K562 (cell line): ENCODE data around the gene KRTAP5-4. TPM values are rescaled to one million over a fixed set of nuclear protein-coding genes. Genes with fewer than 3 reads are reported as not detected.

ENCODE experiments used
- ATAC-seq: fragments of 200-7000 bp; cut with Tn5 transposase; 3 replicates; pipeline ENCODE4 v1.9.1; 2020; ENCODE audit warnings: moderate library complexity
- BruUV-seq: library from RNA; stranded (reverse); fragments of 400-500 nt; replicated peaks from 2 replicates; lab custom pipeline; 2021; lab: Mats Ljungman, UMichigan
- CTCF ChIA-PET: fragments of 300-600 bp; formaldehyde crosslinking; extraction: SDS; loops from one replicate; lab custom pipeline; 2021; ENCODE audit warnings: low intra/inter-chr PET ratio; lab: Yijun Ruan, JAX
- POLR2A ChIA-PET: fragments of 300-600, 350-650 bp; sonication (Branson Sonifier 250); formaldehyde crosslinking; extraction: SDS; loops from one replicate; lab custom pipeline; 2021; ENCODE audit warnings: antibody characterized with exemption, inconsistent platforms; lab: Yijun Ruan, JAX
- DNase-seq, 4 experiments: peaks; one replicate each; pipeline versions ENCODE4 v3.0.0 to v3.0.0-alpha.2; 2011 to 2018; ENCODE audit warnings: low spot score in 3 of 4, mixed read lengths in 3 of 4; ENCODE audit errors: extremely low read depth in 1 of 4
- FAIRE-seq: peaks from 2 replicates; lab custom pipeline; 2011; peaks lifted over from hg19 to GRCh38; lab: Jason Lieb, UNC
- H2AFZ ChIP-seq: 2 replicates; pipeline ENCODE4 v1.6.0; 2011; ENCODE audit warnings: low read depth, low read length, control low read depth, inconsistent platforms
- H3K27ac ChIP-seq: fragments of 200-600 bp; 3 replicates; pipeline ENCODE4 v1.8.0; 2011; ENCODE audit warnings: low read depth, mild to moderate bottlenecking, control low read depth, inconsistent platforms, low read length, moderate library complexity, mixed read lengths; ENCODE audit errors: extremely low read depth
- H3K27me3 ChIP-seq, 2 experiments: fragments of 300-600 bp in 1 of 2; 2 replicates in 1 of 2; 3 replicates in 1 of 2; pipeline versions ENCODE4 v1.6.0 to v1.8.0; 2011; ENCODE audit warnings: inconsistent platforms in 2 of 2, low read length in 2 of 2, mild to moderate bottlenecking in 1 of 2, mixed read lengths in 1 of 2, moderate library complexity in 1 of 2; ENCODE audit not compliant: control insufficient read depth in 2 of 2, insufficient read depth in 2 of 2
- H3K36me3 ChIP-seq: fragments of 300-600 bp; 3 replicates; pipeline ENCODE4 v1.8.0; 2011; ENCODE audit warnings: mild to moderate bottlenecking, low read length, inconsistent platforms; ENCODE audit not compliant: control insufficient read depth, insufficient read depth
- H3K4me1 ChIP-seq, 2 experiments: fragments of 200-600 bp in 1 of 2; replicated peaks in 1 of 2; 2 replicates in 1 of 2; 3 replicates in 1 of 2; pipeline versions ENCODE4 v1.5.1 to v1.8.0; 2011; ENCODE audit warnings: inconsistent platforms in 2 of 2, low read length in 2 of 2, mild to moderate bottlenecking in 1 of 2, mixed read lengths in 1 of 2, moderate library complexity in 1 of 2; ENCODE audit not compliant: control insufficient read depth in 2 of 2, insufficient read depth in 2 of 2
- H3K4me2 ChIP-seq: 2 replicates; pipeline ENCODE4 v1.6.1; 2011; ENCODE audit warnings: low read length, control low read depth, inconsistent platforms, mixed read lengths; ENCODE audit not compliant: insufficient read depth
- H3K4me3 ChIP-seq: fragments of 200-600 bp; sonication (generic), shearing (Covaris generic); 2 replicates; pipeline ENCODE4 v1.5.1; 2016; ENCODE audit warnings: control low read depth, inconsistent platforms
- H3K79me2 ChIP-seq: fragments of 200-600 bp; 3 replicates; pipeline ENCODE4 v1.8.0; 2011; ENCODE audit warnings: low read length, inconsistent platforms; ENCODE audit not compliant: control insufficient read depth, insufficient read depth
- H3K9ac ChIP-seq, 2 experiments: 2 replicates each; pipeline versions ENCODE4 v1.6.0 to v1.6.1; 2011; ENCODE audit warnings: low read depth in 2 of 2, low read length in 2 of 2, control low read depth in 1 of 2, inconsistent platforms in 1 of 2, mild to moderate bottlenecking in 1 of 2, mixed read lengths in 1 of 2; ENCODE audit not compliant: insufficient read depth in 1 of 2
- H3K9me1 ChIP-seq: one replicate; pipeline ENCODE4 v1.6.0; 2011; ENCODE audit warnings: inconsistent platforms, mild to moderate bottlenecking, low read length, moderate library complexity; ENCODE audit not compliant: control insufficient read depth, insufficient read depth
- H3K9me3 ChIP-seq: replicated peaks from 2 replicates; pipeline ENCODE4 v1.5.1; 2011; ENCODE audit warnings: low read depth, low read length, inconsistent platforms; ENCODE audit not compliant: control insufficient read depth, insufficient read depth
- H4K20me1 ChIP-seq: replicated peaks from 2 replicates; pipeline ENCODE4 v1.6.1; 2011; ENCODE audit warnings: low read length, inconsistent platforms, mixed read lengths; ENCODE audit not compliant: control insufficient read depth, insufficient read depth
- CAMTA2 ChIP-seq: fragments of 250-450 bp; sonication (Bioruptor Pico); conservative IDR thresholded peaks from 2 replicates; pipeline ENCODE4 v1.5.1; 2022
- CTCF ChIP-seq, 3 experiments: IDR thresholded peaks in 2 of 3; conservative IDR thresholded peaks in 1 of 3; 2 replicates each; pipeline ENCODE4 v1.5.1; 2011 to 2012; ENCODE audit warnings: low read length in 3 of 3, mild to moderate bottlenecking in 3 of 3, control low read depth in 2 of 3, improper control_type of control experiment in 1 of 3, inconsistent platforms in 1 of 3, low read depth in 1 of 3, mixed read lengths in 1 of 3, moderate library complexity in 1 of 3; ENCODE audit not compliant: insufficient read depth in 2 of 3
- E2F3 ChIP-seq: fragments of 250-450 bp; sonication (Bioruptor Pico); IDR thresholded peaks from 2 replicates; pipeline ENCODE4 v1.4.0; 2020; ENCODE audit warnings: mild to moderate bottlenecking
- FOXJ2 ChIP-seq: fragments of 200-800 bp; sonication (Bioruptor generic); IDR thresholded peaks from 2 replicates; pipeline ENCODE4 v1.6.1; 2016; ENCODE audit warnings: missing genetic modification characterization, missing compliant biosample characterization
- FOXK1 ChIP-seq: sonication (generic); formaldehyde crosslinking; IDR thresholded peaks from 2 replicates; pipeline ENCODE4 v1.8.0; 2022; ENCODE audit warnings: missing genetic modification reagents, mild to moderate bottlenecking, borderline replicate concordance
- GATAD2A ChIP-seq: fragments of 450-650 bp; IDR thresholded peaks from 2 replicates; pipeline ENCODE4 v1.6.1; 2017
- NFIC ChIP-seq: fragments of 450-650 bp; IDR thresholded peaks from 2 replicates; pipeline ENCODE4 v1.6.1; 2017; ENCODE audit warnings: mild to moderate bottlenecking, inconsistent platforms
- ZNF395 ChIP-seq: fragments of 200-800 bp; sonication (Bioruptor generic); IDR thresholded peaks from 2 replicates; pipeline ENCODE4 v1.6.1; 2017; ENCODE audit warnings: missing genetic modification characterization, missing compliant biosample characterization
- WGBS: fragments of 100-300 bp; shearing (Covaris generic); methylation state at CpG from one replicate; pipeline ENCODE4 v1.1.6; 2016; ENCODE audit warnings: low coverage, mixed read lengths; ENCODE audit not compliant: insufficient coverage; ENCODE audit errors: missing lambda C conversion rate; 5-methylcytosine and 5-hydroxymethylcytosine counted together
- in situ Hi-C: fragments of 300-500 bp; cut with MboI; formaldehyde crosslinking; loops from 4 replicates; pipeline ENCODE4 v1.15.0; 2018; ENCODE audit warnings: inconsistent platforms, mixed read lengths
- intact Hi-C: fragments of 100-400 bp; cut with micrococcal nuclease; formaldehyde crosslinking; loops from 2 replicates; pipeline ENCODE4 v1.14.2; 2022
- polyA plus RNA-seq, 8 experiments: library from polyadenylated mRNA; depleted of rRNA in 4 of 8; stranded (reverse) in 5 of 8; unstranded in 3 of 8; fragments of >200 nt; fragmentation: Nextera tagmentation in 2 of 8; fragmentation: Illumina TruSeq in 1 of 8; extraction: Ambion mirVana in 2 of 8; extraction: Trizol in 1 of 8; gene quantifications; 2 replicates each; pipeline versions ENCODE4 v1.2.1 to v1.2.3, GENCODE V29; 2011 to 2014; ENCODE audit warnings: inconsistent platforms in 1 of 8, missing spikeins in 1 of 8
- total RNA-seq, 7 experiments: library from RNA; depleted of rRNA in 6 of 7; stranded (reverse); fragments of >200 nt in 6 of 7; fragmentation: Illumina TruSeq in 2 of 7; extraction: Trizol in 2 of 7; gene quantifications; 2 replicates each; pipeline versions ENCODE4 v1.2.1 to v1.2.3, GENCODE V29; 2011 to 2021; ENCODE audit warnings: low replicate concordance in 1 of 7

KRTAP5-4 gene
- total and polyA plus RNA-seq, 9 of the 15 experiments (the other 6 are each of a cell fraction or from before 2014, with no cell fraction given), result not detected

GRCh38 chr11:1668911-1669473, 47.1 kb upstream of the KRTAP5-4 start:
- intact Hi-C loops, result no loop called here
- no TSS peak for BruUV-seq
- CTCF ChIA-PET, result no interaction called here
- no peak for ATAC-seq
- 0% methylated on average over 12 of the region's 13 CpGs for WGBS
- Histone ChIP-seq H4K20me1 (0 out of 2 replicates have a peak, but pooled peaks cover 9% of the 10 kb centered on the region), H2AFZ (no peak overlapping the region), H3K9ac (no peak overlapping the region), H3K27ac (no peak overlapping the region), H3K79me2 (no peaks in the 10 kb centered on the region), H3K9me1 (peaks cover 2% of the 10 kb centered on the region), H3K36me3 (no peaks in the 10 kb centered on the region), H3K4me2 (no peak overlapping the region), H3K4me1 (no peaks in the 10 kb centered on the region), H3K4me3 (no peak overlapping the region), H3K27me3 (peaks cover 34 to 43% of the 10 kb centered on the region in 2 experiments), H3K9me3 (no peaks in the 10 kb centered on the region)
- TF ChIP-seq CAMTA2, result no peak
- no peak for TF ChIP-seq CTCF (IDR thresholded peaks at IDR 0.05 in 2 of 3, conservative IDR thresholded peaks at IDR 0.05 in 1 of 3; ENCODE audit: insufficient read depth in 2 of 3, low read depth in 1 of 3, low read length in 3 of 3)
- TF ChIP-seq GATAD2A, result no peak
- TF ChIP-seq E2F3 (CRISPR knock-in tag), result no peak
- TF ChIP-seq FOXK1 (CRISPR knock-in tag), result no peak
- TF ChIP-seq ZNF395, result no peak
- TF ChIP-seq FOXJ2, result no peak
- no peak for TF ChIP-seq NFIC
- in situ Hi-C loops, result no loop called here
- no peak for DNase-seq
- POLR2A ChIA-PET, result no interaction called here
- no peak for FAIRE-seq
